ENCODE results near the gene C10orf105.

Gene C10orf105

DNA sequence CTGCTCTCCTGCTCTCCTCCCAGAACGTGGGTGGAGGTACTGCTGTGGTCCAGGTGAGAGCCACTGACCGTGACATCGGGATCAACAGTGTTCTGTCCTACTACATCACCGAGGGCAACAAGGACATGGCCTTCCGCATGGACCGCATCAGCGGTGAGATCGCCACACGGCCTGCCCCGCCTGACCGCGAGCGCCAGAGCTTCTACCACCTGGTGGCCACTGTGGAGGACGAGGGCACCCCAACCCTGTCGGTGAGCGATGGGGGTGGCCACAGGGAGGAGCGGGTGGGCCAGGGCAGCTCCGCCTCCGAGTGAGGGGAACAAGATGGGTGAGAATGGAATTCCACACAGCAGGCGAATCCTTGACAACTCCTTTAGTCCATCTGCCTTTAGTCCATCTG is 22.1 kb upstream of the C10orf105 start:
- no peak for DNase-seq (ENCODE audit: low read depth)
- TF ChIP-seq, protein P1, sequence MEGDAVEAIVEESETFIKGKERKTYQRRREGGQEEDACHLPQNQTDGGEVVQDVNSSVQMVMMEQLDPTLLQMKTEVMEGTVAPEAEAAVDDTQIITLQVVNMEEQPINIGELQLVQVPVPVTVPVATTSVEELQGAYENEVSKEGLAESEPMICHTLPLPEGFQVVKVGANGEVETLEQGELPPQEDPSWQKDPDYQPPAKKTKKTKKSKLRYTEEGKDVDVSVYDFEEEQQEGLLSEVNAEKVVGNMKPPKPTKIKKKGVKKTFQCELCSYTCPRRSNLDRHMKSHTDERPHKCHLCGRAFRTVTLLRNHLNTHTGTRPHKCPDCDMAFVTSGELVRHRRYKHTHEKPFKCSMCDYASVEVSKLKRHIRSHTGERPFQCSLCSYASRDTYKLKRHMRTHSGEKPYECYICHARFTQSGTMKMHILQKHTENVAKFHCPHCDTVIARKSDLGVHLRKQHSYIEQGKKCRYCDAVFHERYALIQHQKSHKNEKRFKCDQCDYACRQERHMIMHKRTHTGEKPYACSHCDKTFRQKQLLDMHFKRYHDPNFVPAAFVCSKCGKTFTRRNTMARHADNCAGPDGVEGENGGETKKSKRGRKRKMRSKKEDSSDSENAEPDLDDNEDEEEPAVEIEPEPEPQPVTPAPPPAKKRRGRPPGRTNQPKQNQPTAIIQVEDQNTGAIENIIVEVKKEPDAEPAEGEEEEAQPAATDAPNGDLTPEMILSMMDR (IDR thresholded peaks at IDR 0.05; ENCODE audit: low read length, missing control alignments), result no peak
- no peak overlapping the region for H3K4me3 ChIP-seq (replicated peaks; ENCODE audit: low read depth, low read length)

DNA sequence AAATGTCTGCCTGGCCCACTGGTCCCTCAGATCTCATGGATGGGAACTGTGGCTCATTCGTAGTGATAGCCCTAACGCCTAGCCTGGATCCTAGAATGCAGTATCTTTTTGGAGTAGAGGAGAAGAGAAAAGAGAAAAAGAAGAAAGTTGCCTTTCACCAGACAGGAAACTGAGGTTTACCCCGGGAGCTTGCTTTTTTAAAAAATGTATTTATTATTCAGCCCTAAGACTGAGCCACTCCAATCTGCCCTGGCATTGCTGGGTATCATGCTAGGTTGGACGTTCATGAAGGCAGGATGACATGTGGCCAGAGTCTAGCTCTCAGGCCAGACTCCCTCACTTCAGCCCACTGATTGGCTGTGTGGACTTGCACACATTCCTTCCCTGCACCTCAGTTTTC is 21.5 kb upstream of the C10orf105 start:
- TF ChIP-seq, protein P1 (IDR thresholded peaks at IDR 0.05; ENCODE audit: low read length, missing control alignments), result no peak
- DNase-seq (ENCODE audit: low read depth), result no peak
- no peak overlapping the region for H3K4me3 ChIP-seq (replicated peaks; ENCODE audit: low read depth, low read length)

DNA sequence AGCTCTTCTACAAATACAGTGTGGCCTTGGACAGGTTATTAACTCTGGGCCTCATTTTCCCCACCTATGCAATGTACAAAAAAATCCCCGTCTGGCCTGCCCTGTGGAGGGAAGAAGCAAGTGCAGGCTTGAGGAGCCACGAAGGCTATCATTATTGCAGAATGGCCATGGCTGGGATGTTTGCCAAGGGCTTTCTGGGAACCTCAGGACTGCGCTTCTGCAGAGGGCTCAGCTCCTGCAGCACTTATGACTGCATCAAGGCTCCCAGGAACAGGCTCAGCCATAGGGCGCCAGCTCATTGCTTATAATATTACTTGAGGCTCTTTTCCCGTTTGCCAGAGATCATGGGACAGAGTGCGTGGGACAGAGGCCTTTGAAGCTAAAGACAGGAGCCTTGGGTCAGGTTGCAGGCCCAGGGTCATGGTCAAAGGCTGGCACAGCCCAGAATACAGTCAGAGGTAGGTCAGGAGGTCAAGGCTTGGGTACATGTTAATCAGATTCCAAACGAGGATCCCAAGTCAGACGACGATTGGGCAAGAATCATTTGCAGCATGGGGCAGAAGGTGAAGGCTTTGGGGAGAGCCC is 20.6 kb upstream of the C10orf105 start:
- peak; percentile 51 for DNase-seq (ENCODE audit: low read depth)
- H3K4me3 ChIP-seq (replicated peaks; ENCODE audit: low read depth, low read length), result no peak overlapping the region
- TF ChIP-seq, protein P1 (IDR thresholded peaks at IDR 0.05; ENCODE audit: low read length, missing control alignments), result no peak

DNA sequence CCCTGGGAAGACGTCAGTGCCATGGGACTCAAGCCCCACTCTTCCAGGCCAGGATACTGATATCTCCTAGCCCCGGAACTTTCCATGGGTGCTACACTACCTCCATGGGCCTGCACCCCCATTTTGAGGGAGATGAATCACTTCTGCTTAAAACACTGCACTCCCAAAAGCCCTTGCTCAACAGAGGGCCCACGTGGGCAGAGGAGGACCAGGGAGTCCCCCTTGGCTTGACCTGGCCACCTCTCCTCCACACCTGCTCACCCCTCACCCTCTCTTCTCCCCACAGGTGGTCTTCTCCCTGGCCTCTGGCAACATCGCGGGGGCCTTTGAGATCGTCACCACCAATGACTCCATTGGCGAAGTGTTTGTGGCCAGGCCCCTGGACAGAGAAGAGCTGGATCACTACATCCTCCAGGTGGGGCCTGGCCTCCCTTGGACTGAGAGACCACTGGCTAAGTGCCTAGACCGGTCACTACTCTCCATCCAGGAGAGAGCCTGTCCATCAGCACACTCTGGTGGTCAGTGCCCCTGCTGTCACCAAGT is 19.9 kb upstream of the C10orf105 start:
- no peak for DNase-seq (ENCODE audit: low read depth)
- H3K4me3 ChIP-seq (replicated peaks; ENCODE audit: low read depth, low read length), result no peak overlapping the region
- TF ChIP-seq, protein P1 (IDR thresholded peaks at IDR 0.05; ENCODE audit: low read length, missing control alignments), result no peak

DNA sequence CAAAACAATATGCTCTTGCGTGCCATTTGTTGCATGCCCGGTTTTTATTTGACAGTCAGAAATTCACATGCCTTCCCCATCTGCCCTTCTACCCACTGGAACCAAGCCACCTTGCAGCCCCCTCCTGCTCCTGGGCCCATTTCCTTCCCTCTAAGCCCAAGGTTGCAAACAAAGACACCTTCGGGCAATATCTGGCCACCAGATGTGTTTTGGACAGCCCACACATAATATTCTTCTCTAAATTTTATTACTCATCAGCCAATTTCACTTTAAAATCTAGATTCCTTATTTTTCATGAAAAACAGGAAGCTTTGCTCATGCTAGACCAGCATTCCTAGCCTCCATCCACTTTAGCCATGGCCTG is 18.2 kb upstream of the C10orf105 start:
- TF ChIP-seq, protein P1 (IDR thresholded peaks at IDR 0.05; ENCODE audit: low read length, missing control alignments), result no peak
- H3K4me3 ChIP-seq (replicated peaks; ENCODE audit: low read depth, low read length), result no peak overlapping the region
- no peak for DNase-seq (ENCODE audit: low read depth)

DNA sequence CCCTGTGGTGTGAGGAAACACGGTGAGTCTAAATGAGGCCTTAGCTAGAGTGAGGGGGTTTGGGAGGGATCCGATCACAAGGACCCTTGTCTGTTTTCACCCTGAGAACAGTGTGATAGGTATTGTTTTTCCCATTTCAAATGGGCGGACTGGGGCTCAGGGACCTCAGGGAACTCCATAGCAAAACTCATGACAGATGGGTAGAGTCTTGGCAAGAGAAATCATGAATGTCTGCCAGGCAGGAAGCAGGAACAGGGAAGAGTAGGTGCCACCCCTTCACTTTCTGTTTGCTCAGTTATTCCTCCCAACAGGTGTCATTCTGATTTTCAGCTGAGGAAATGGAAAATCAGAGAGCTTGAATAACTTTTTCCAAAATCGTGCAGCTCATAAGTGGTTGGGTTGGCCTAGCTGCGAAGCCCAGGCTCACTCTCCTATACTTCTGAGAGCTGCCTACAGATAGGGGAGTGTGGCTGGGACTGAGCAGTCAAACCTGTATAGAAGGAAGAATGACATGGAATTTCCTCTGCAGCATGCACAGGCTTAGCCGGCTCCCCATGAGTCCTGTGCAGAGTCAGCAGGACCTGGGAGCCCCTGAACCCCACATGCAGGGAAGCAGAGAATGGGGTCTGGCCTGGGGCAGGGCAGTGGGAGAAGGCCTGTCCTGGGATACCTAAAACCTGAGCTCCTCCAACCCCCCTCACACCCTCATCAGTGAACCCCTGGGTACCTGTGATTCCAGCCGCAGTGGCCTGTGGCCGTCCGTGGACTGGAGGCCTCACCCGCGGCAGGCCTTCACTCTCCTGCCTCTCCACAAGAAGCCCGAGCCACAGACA is 17.6 kb upstream of the C10orf105 start:
- no peak overlapping the region for H3K4me3 ChIP-seq (replicated peaks; ENCODE audit: low read depth, low read length)
- TF ChIP-seq, protein P1 (IDR thresholded peaks at IDR 0.05; ENCODE audit: low read length, missing control alignments), result no peak
- no peak for DNase-seq (ENCODE audit: low read depth)

Data from fibroblast of pulmonary artery (primary cell).